Measurements from ENCODE around the gene ARV1.
A peak's percentile ranks its signal among the peaks of the same experiment; 100 is the strongest.
"Not testable (repeated sequence)": the region's sequence is repeated elsewhere in the genome, so short reads cannot be mapped to it uniquely, and the experiment has no call there.

The ARV1 gene

GRCh38 chr1:231045286-231045685 is 66.4 kb downstream of the ARV1 start:
- DNase-seq: peak; percentile 64

- DNase-seq: peak; percentile 76
Observed at GRCh38 chr1:231045921-231046729, 67.2 kb downstream of the ARV1 start.

GRCh38 chr1:231046730-231047395 is 68.0 kb downstream of the ARV1 start:
- DNase-seq: peak; percentile 78

- not testable (repeated sequence) for DNase-seq
Observed at GRCh38 chr1:231047529-231047928, 68.6 kb downstream of the ARV1 start.

GRCh38 chr1:231048419-231048818 is 69.5 kb downstream of the ARV1 start:
- DNase-seq: not testable (repeated sequence)

- peak; percentile 47 for DNase-seq
Observed at GRCh38 chr1:231049121-231049979, 70.5 kb downstream of the ARV1 start.

All from hematopoietic multipotent progenitor cell treated with erythropoietin and hydrocortisone succinate and interleukin-3 and kit ligand, for 8 days (in vitro differentiated cells).